Right forelimb (tissue), 1 donor: Measurements from ENCODE around the gene KCNV2.

Source experiments
- DNase-seq: peaks from one replicate; pipeline ENCODE4 v3.0.0-alpha.2; 2018

KCNV2 gene

DNA sequence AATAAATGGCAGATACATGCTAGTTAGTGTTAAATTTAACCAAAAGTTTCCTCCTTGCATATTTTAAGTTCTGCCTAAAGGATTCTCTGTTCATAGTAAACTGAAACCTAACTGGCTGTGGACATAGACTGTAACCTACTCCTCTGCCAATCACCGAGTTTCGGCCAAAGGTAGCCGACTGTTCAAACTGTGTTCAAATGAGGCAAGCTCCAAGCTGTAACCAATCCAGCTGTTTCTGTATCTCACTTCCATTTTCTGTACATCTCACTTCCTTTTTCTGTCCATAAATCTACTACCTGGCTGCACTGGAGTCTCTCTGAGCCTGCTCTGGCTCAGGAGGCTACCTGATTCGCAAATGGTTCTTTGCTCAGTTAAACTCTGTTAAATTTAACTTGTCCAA is 44.1 kb downstream of the KCNV2 start:
- DNase-seq = no peak

DNA sequence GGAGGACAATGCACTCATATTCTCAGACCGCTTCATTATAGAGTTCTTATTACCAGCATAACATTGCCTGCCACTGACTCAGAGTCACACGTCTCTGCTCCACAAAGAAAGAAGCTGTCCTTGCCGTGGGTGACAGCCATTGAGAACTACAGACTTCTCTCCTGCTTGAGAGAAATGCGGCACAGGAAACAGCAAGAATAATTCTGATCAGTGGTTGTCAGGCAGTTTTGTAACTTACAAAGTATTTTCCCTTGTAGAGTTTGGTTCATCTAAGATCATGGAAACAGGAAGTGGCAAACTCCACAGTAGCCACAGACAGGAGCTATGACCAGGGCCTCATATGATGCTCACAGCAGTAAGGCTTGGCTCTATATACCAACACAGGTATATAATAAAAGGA is 47.0 kb downstream of the KCNV2 start:
- DNase-seq = no peak

DNA sequence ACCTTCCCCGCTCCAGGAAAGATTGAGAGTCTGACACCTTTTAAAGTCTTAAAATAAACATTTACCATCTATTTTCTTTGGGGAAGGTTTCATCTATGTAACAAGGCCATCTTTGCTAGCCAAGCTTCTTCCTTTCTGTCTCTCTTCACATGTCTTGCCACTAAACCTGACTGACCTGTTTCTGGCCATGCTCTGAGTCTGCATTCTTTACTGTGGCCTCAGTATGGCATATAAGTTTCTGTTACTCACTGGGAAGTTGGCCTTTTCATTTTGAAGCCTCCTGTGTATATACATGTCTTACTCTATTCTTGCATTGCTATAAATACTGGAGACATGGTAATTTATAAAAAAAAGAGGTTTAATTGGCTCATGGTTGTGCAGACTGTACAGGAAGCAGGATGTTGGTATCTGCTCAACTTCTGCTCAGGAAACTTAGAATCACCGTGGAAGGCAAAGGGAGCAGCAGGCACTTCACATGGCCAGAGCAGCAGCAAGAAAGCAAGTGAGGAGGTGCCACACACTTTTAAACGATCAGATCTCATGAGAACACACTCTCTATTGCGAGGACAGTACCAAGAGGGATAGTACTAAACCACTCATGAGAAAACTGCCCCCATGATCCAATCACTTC is 48.1 kb downstream of the KCNV2 start:
- no peak for DNase-seq

DNA sequence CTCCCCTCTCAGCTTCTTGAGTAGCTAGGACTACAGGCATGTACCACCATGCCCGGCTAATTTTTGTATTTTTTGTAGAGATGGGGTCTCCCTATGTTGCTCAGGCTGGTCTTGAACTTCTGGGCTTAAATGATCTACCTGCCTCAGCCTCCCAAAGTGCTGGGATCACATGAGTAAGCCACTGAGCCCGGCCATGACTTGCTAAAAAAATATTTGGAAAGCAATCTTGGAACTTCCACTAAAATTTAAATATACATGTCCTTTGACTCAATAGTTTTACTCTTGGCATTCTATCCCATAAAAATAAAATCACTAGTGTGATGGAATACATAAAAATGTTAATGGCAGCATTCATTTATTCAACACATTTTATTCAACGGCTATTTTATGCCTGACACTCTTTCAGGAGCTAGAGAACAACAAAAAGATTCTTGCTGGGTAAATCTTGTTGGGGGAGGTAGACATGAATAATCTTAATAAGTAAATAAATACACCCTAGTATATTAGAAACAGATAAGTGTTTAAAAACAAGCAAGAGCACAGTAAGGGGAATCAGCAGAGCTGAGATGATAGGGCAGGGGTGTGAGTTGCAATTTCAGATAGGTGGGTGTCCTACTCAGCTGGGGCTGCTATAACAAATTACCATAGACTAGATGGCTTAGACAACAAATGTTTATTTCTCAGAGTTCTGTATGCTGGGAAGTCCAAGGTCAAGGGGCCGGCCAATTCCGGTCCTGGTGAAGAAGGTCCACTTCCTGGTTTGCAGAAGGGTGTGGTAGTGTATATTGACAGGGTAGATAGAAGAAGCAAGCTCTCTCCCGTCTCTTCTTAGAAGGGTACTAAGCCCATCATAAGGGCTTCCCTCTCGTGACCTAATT is 50.7 kb downstream of the KCNV2 start:
- DNase-seq = no peak

DNA sequence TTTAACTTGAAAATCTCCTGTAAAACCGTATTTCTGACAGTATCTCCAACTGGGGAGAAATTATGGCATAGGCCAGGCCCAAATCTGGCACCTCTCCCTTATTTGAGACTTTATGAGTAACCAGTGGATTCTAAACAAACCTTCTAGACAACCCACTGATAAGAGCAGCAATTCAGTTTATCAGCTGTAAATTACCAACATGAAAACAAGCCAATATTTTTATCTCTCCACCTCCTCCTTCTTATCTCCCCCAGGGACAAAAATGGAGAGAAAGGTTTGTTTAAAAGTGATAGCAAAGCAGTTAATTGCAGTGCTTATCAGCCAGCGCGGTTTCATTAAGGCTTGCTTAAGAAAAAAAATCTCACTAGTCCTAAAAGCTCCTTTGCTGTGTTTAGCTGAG is 53.8 kb downstream of the KCNV2 start:
- no peak for DNase-seq

DNA sequence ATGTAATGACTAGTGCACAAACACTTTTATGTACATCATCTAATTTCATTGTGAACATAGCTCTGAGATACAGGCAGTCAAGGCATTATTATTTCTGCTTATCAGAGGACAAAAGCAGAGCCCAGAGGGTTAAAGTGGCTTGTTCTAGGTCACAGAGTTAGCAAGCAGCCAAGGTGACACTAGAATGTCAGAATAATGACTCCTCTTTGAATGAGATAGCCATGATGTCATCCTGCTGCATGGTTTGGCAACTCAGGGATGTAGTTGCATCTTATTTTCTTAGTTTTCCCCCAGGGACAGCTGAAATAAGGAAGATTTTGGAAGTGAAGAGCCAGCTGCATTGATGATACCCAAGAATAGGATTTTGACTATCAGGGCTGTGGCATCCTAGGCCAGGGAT is 54.4 kb downstream of the KCNV2 start:
- no peak for DNase-seq

DNA sequence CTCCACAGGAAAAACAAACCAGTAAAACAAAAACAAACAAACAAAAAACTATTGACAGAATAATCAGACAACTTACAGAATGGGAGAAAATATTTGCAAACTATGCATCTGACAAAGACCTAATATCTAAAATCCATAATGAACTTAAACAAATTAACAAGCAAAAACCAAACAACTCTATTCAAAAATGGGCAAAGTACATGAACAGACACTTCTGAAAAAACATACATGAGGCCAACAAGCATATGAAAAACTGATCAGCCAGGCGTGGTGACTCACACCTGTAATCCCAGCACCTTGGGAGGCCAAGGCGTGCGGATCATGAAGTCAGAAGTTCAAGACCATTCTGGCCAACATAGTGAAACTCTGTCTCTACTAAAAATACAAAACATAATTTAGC is 60.1 kb downstream of the KCNV2 start:
- DNase-seq = no peak

DNA sequence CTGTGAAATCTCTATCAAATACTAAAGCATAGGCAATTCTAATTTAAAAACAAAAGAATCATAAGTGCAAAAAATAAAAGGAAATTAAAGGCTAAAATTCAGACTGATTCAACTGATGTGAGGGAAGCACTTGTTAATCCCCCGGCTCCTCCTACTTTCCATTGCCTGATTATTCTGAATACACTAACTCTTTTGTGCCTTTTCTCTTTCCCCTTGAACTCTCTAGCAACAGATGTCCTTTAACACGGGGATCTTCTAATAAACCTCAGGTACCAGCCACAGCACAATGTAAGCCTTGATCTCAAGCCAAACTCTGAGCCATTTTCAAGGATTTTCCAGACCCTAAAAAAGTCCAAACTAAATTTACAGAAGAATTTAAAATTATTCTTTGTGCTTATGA is 61.5 kb downstream of the KCNV2 start:
- no peak for DNase-seq
